HCT116 (cell line): Measurements from ENCODE around the gene SCGN. TPM values are rescaled to one million over a fixed set of nuclear protein-coding genes. Genes with fewer than 3 reads are reported as not detected.

Experiments
- ATAC-seq: fragments of 200-7000 bp; cut with Tn5 transposase; 2 replicates; pipeline ENCODE4 v1.9.1; 2020; ENCODE audit warnings: mild to moderate bottlenecking, moderate library complexity
- BruUV-seq: library from RNA; stranded (reverse); fragments of 400-500 nt; replicated peaks from 2 replicates; lab custom pipeline; 2021; lab: Mats Ljungman, UMichigan
- CTCF ChIA-PET: fragments of 300-600 bp; sonication (Branson Sonifier 250); formaldehyde crosslinking; loops from one replicate; lab custom pipeline; 2021; ENCODE audit warnings: antibody characterized with exemption; lab: Charles Lee
- POLR2A ChIA-PET: fragments of 300-600, 350-600 bp; sonication (Branson Sonifier 250); formaldehyde crosslinking; loops from one replicate; lab custom pipeline; 2021; ENCODE audit warnings: antibody characterized with exemption; lab: Charles Lee
- RAD21 ChIA-PET, 2 experiments: fragments of 300-600 bp; sonication (Branson Sonifier 250); formaldehyde crosslinking; loops; one replicate each; lab custom pipeline; 2023; ENCODE audit warnings: low total read pairs in 2 of 2; ENCODE audit not compliant: uncharacterized antibody in 2 of 2, unreplicated experiment in 2 of 2, low non-redundant PET in 1 of 2; lab: Charles Lee
- DNase-seq: peaks from one replicate; pipeline ENCODE4 v3.0.0-alpha.2; 2010; ENCODE audit warnings: low read depth, low spot score
- H2AFZ ChIP-seq: fragments of 200-600 bp; shearing (Covaris generic), sonication (generic); 2 replicates; pipeline ENCODE4 v1.6.1; 2017; ENCODE audit warnings: low read depth, mixed run types, mixed read lengths, antibody characterized with exemption, low read length; ENCODE audit not compliant: poor library complexity, severe bottlenecking
- H3K27ac ChIP-seq: 2 replicates; pipeline ENCODE4 v1.5.1; 2012; ENCODE audit warnings: low read depth, low read length
- H3K27me3 ChIP-seq: fragments of 200-600 bp; sonication (generic); 2 replicates; pipeline ENCODE4 v1.6.1; 2016; ENCODE audit warnings: mixed run types, low read length, mixed read lengths; ENCODE audit not compliant: insufficient read depth
- H3K36me3 ChIP-seq, 2 experiments: fragments of 200-500 bp in 1 of 2; fragments of 200-600 bp in 1 of 2; sonication (Bioruptor generic) in 1 of 2; sonication (generic) in 1 of 2; 2 replicates each; pipeline versions ENCODE4 v1.5.1 to v1.6.1; 2014 to 2016; ENCODE audit warnings: low read length in 2 of 2, inconsistent platforms in 1 of 2, mixed read lengths in 1 of 2, mixed run types in 1 of 2; ENCODE audit not compliant: insufficient read depth in 2 of 2, control insufficient read depth in 1 of 2
- H3K4me1 ChIP-seq, 2 experiments: fragments of 200-600 bp in 1 of 2; sonication (generic) in 1 of 2; 2 replicates each; pipeline versions ENCODE4 v1.5.1 to v1.6.1; 2012 to 2017; ENCODE audit warnings: low read length in 2 of 2, inconsistent platforms in 1 of 2, mild to moderate bottlenecking in 1 of 2, mixed read lengths in 1 of 2, mixed run types in 1 of 2, moderate library complexity in 1 of 2; ENCODE audit not compliant: insufficient read depth in 2 of 2, control insufficient read depth in 1 of 2
- H3K4me2 ChIP-seq: fragments of 200-600 bp; sonication (generic); 2 replicates; pipeline ENCODE4 v1.6.1; 2017; ENCODE audit warnings: mixed run types, low read length, mixed read lengths
- H3K4me3 ChIP-seq, 2 experiments: fragments of 200-600 bp in 1 of 2; sonication (generic) in 1 of 2; replicated peaks in 1 of 2; 2 replicates each; pipeline ENCODE4 v1.5.1; 2011 to 2016; ENCODE audit warnings: low read length in 2 of 2, control low read depth in 1 of 2, low read depth in 1 of 2, mild to moderate bottlenecking in 1 of 2, mixed read lengths in 1 of 2, mixed run types in 1 of 2
- H3K79me2 ChIP-seq: fragments of 200-600 bp; sonication (generic); 2 replicates; pipeline ENCODE4 v1.6.1; 2017; ENCODE audit warnings: mild to moderate bottlenecking, mixed run types, low read length, moderate library complexity, mixed read lengths; ENCODE audit not compliant: insufficient read depth
- H3K9ac ChIP-seq: fragments of 200-600 bp; sonication (generic); 2 replicates; pipeline ENCODE4 v1.6.1; 2016; ENCODE audit warnings: low read length, mixed read lengths
- H3K9me2 ChIP-seq: fragments of 200-600 bp; sonication (generic), shearing (Covaris generic); 2 replicates; pipeline ENCODE4 v1.6.1; 2017; ENCODE audit warnings: mixed run types, mild to moderate bottlenecking, moderate library complexity; ENCODE audit not compliant: insufficient read depth
- H3K9me3 ChIP-seq, 2 experiments: fragments of 200-500 bp in 1 of 2; fragments of 200-600 bp in 1 of 2; sonication (Bioruptor generic) in 1 of 2; sonication (generic) in 1 of 2; 2 replicates each; pipeline ENCODE4 v1.6.1; 2014 to 2017; ENCODE audit warnings: low read length in 2 of 2, mixed read lengths in 2 of 2, inconsistent platforms in 1 of 2, low read depth in 1 of 2, mild to moderate bottlenecking in 1 of 2, mixed run types in 1 of 2, moderate library complexity in 1 of 2; ENCODE audit not compliant: control insufficient read depth in 1 of 2, insufficient read depth in 1 of 2
- H4K20me1 ChIP-seq: fragments of 200-600 bp; sonication (generic), shearing (Covaris generic); 2 replicates; pipeline ENCODE4 v1.6.1; 2017; ENCODE audit warnings: mixed run types, mild to moderate bottlenecking, moderate library complexity; ENCODE audit not compliant: insufficient read depth
- ATF3 ChIP-seq: IDR thresholded peaks from 2 replicates; pipeline ENCODE4 v1.6.1; 2012
- CTCF ChIP-seq, 3 experiments: fragments of 200-600 bp in 1 of 3; sonication (generic) in 1 of 3; IDR thresholded peaks in 2 of 3; conservative IDR thresholded peaks in 1 of 3; 2 replicates each; pipeline ENCODE4 v1.5.1; 2012 to 2017; ENCODE audit warnings: low read depth in 2 of 3, low read length in 2 of 3, antibody characterized with exemption in 1 of 3, borderline replicate concordance in 1 of 3, control low read depth in 1 of 3, mild to moderate bottlenecking in 1 of 3, mixed read lengths in 1 of 3, mixed run types in 1 of 3, moderate library complexity in 1 of 3; ENCODE audit not compliant: insufficient read depth in 1 of 3
- EZH2phosphoT487 ChIP-seq: fragments of 200-600 bp; IDR thresholded peaks from 2 replicates; pipeline ENCODE4 v1.6.1; 2018; ENCODE audit warnings: antibody characterized with exemption, borderline replicate concordance
- FOSL1 ChIP-seq: IDR thresholded peaks from 2 replicates; pipeline ENCODE4 v1.6.1; 2012; ENCODE audit warnings: low read depth
- POLR2AphosphoS5 ChIP-seq: IDR thresholded peaks from 2 replicates; pipeline ENCODE4 v1.6.1; 2011; ENCODE audit warnings: mild to moderate bottlenecking, low read depth, low read length, moderate library complexity
- REST ChIP-seq: IDR thresholded peaks from 2 replicates; pipeline ENCODE4 v1.6.1; 2012; ENCODE audit warnings: low read depth
- SRF ChIP-seq: IDR thresholded peaks from 2 replicates; pipeline ENCODE4 v1.6.1; 2012; ENCODE audit warnings: low read depth
- YY1 ChIP-seq: IDR thresholded peaks from 2 replicates; pipeline ENCODE4 v1.6.1; 2011; ENCODE audit warnings: low read length, low read depth, moderate library complexity, mild to moderate bottlenecking; ENCODE audit not compliant: insufficient replicate concordance; ENCODE audit errors: extremely low read depth
- intact Hi-C: fragments of 100-400 bp; cut with micrococcal nuclease; formaldehyde crosslinking; loops from 2 replicates; pipeline ENCODE4 v1.10.0; 2022
- total RNA-seq: library from RNA; stranded (reverse); gene quantifications from one replicate; pipeline ENCODE4 v1.2.1, GENCODE V29; 2021; ENCODE audit not compliant: unreplicated experiment

Gene SCGN
- total RNA-seq, 1 experiment from 2014 or later, result not detected

GRCh38 chr6:25630508-25631278 lies 21.3 kb upstream of the SCGN start:
- Histone ChIP-seq H3K27me3 (peaks cover 18% of the 10 kb centered on the region; the same call in 1 of the 2 replicates), H3K4me3 (no peak overlapping the region), H2AFZ (no peak overlapping the region), H3K4me2 (no peak overlapping the region), H4K20me1 (no peaks in the 10 kb centered on the region), H3K9me2 (no peaks in the 10 kb centered on the region), H3K4me1 (no peaks in the 10 kb centered on the region), H3K9me3 (no peaks in the 10 kb centered on the region), H3K27ac (no peak overlapping the region), H3K79me2 (no peaks in the 10 kb centered on the region), H3K9ac (no peak overlapping the region), H3K36me3 (no peaks in the 10 kb centered on the region)
- intact Hi-C loops, result no loop called here
- no peak for DNase-seq
- BruUV-seq, result no TSS peak
- ChIA-PET RAD21 (no interaction called here), POLR2A (no interaction called here), CTCF (no interaction called here)
- TF ChIP-seq POLR2AphosphoS5, result no peak
- no peak for ATAC-seq

GRCh38 chr6:25635886-25636317 lies 16.1 kb upstream of the SCGN start:
- H3K9me3 ChIP-seq, result no peaks in the 10 kb centered on the region
- no peaks in the 10 kb centered on the region for H3K9me2 ChIP-seq
- no peak for ATAC-seq
- no peak overlapping the region for H3K9ac ChIP-seq
- H3K79me2 ChIP-seq, result no peaks in the 10 kb centered on the region
- H2AFZ ChIP-seq, result no peak overlapping the region
- no peaks in the 10 kb centered on the region for H3K36me3 ChIP-seq
- H3K4me3 ChIP-seq, result no peak overlapping the region
- RAD21 ChIA-PET, result no interaction called here
- H3K27ac ChIP-seq, result no peak overlapping the region
- no peak for DNase-seq
- POLR2A ChIA-PET, result no interaction called here
- no peaks in the 10 kb centered on the region for H3K4me1 ChIP-seq
- H4K20me1 ChIP-seq, result no peaks in the 10 kb centered on the region
- intact Hi-C loops, result no loop called here
- TF ChIP-seq EZH2phosphoT487 (no peak), FOSL1 (no peak), POLR2AphosphoS5 (no peak), YY1 (no peak), CTCF (IDR thresholded peaks at IDR 0.05 in 2 of 3, conservative IDR thresholded peaks at IDR 0.05 in 1 of 3; ENCODE audit: borderline replicate concordance in 1 of 3, insufficient read depth in 1 of 3, low read depth in 2 of 3, low read length in 2 of 3) (no peak), REST (no peak), ATF3 (no peak), SRF (no peak)
- H3K4me2 ChIP-seq, result no peak overlapping the region
- peaks cover 16% of the 10 kb centered on the region; the same call in 1 of the 2 replicates for H3K27me3 ChIP-seq
- BruUV-seq, result no TSS peak
- CTCF ChIA-PET, result no interaction called here
